ENCODE results near the gene DIRAS3.
"Not testable (repeated sequence)": the region's sequence is repeated elsewhere in the genome, so short reads cannot be mapped to it uniquely, and the experiment has no call there.

The DIRAS3 gene

DNA sequence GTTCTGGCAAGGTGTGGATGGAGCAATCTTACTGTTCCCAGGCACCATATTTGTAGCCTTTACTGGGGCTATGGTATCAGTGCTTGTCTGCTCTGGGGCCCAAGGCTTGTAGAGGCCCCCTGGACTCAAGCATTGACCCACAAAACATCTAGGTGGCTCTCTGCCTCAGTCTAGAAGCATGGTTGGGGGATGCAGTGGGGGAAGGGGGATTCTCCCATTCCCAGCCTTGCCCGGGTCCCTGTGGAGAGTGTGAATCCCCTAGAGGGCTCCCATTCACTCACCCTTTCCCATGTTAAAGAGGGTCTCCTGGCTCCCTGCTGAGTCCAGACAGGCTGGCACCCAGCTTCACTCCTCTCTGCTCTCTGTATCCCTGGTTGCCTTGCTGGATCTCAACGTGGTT lies 28.2 kb upstream of the DIRAS3 start:
- no peak for DNase-seq (ENCODE audit: low spot score)
- TF ChIP-seq, protein P1, sequence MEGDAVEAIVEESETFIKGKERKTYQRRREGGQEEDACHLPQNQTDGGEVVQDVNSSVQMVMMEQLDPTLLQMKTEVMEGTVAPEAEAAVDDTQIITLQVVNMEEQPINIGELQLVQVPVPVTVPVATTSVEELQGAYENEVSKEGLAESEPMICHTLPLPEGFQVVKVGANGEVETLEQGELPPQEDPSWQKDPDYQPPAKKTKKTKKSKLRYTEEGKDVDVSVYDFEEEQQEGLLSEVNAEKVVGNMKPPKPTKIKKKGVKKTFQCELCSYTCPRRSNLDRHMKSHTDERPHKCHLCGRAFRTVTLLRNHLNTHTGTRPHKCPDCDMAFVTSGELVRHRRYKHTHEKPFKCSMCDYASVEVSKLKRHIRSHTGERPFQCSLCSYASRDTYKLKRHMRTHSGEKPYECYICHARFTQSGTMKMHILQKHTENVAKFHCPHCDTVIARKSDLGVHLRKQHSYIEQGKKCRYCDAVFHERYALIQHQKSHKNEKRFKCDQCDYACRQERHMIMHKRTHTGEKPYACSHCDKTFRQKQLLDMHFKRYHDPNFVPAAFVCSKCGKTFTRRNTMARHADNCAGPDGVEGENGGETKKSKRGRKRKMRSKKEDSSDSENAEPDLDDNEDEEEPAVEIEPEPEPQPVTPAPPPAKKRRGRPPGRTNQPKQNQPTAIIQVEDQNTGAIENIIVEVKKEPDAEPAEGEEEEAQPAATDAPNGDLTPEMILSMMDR (IDR thresholded peaks at IDR 0.05) = no peak
- no peak overlapping the region for H3K27ac ChIP-seq
- no peak overlapping the region for H3K4me3 ChIP-seq

DNA sequence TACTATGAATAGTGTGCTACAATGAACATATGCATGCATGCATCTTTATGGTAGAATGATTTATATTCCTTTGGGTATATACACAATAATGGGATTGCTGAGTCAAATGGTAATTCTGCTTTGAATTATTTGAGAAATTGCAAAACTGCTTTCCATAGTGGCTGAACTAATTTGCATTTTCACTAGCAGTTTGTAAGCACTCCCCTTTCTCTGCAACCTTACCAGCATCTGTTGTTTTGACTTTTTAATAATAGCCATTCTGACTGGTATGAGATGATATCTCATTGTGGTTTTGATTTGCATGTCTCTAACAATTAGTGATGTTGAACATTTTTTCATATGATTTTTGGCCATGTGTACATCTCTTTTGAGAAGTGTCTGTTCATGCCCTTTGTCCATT lies 24.0 kb upstream of the DIRAS3 start:
- TF ChIP-seq, protein P1 (IDR thresholded peaks at IDR 0.05) = no peak
- DNase-seq (ENCODE audit: low spot score) = no peak
- H3K27ac ChIP-seq = no peak overlapping the region

DNA sequence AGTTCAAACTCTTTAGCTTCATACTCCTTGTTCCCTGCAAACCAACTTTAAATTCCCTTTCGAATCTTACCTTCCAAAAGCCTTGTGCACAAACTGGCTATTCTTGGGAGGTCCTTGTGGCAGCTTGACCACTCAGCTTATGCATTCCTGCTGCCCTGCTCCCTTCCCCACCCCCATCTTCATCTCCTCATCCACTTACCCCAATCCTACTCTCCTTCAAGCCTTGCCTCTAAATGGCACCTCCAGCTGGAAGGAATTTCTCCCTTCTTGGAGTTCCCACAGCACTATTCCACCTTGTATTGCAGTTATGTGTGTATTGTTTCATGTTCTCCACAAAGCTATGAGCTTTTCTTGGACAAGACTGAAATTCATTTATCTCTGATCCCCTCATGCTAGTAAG lies 15.3 kb upstream of the DIRAS3 start:
- H3K4me3 ChIP-seq = no peak overlapping the region
- no peak overlapping the region for H3K27ac ChIP-seq
- DNase-seq (ENCODE audit: low spot score) = no peak
- TF ChIP-seq, protein P1 (IDR thresholded peaks at IDR 0.05) = no peak

More for the DNA sequence above, 24.0 kb upstream of the DIRAS3 start:
- H3K4me3 ChIP-seq = no peak overlapping the region

DNA sequence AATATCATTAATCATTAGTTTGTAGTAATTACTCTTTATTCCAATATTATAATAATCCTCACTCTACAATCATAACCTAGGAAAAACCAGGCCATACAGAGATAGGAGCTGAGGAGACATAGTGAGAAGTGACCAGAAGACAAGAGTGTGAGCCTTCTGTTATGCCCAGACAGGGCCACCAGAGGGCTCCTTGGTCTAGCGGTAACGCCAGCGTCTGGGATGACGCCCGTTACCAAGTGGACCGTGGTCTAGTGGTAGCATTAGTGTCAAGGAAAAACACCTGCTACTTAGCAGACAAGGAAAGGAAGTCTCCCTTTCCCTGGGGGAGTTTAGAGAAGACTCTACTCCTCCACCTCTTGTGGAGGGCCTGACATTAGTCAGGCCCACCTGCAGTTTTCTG lies 7.6 kb upstream of the DIRAS3 start:
- not testable (repeated sequence) for H3K4me3 ChIP-seq; H3K27ac ChIP-seq; DNase-seq (ENCODE audit: low spot score)

DNA sequence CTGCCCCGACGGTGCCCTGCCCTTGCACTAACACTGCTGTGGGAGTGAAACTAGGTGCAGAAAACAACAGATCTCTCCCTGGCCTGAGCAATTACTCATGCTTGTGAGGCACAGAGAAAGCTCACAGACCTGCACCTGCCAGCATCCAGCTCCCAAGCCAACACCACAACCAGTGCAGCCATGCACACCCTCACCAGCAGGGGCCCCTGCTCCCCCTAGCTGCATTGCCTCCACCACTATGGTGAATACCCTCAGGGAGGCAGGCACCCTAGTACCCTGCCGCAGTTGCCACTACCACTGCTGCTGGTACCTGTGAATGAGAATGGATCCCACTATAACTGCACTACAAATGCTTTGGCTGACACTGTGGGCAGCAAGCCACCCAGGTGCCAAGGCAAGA lies 7.1 kb upstream of the DIRAS3 start:
- no peak for DNase-seq (ENCODE audit: low spot score)
- TF ChIP-seq, protein P1 (IDR thresholded peaks at IDR 0.05) = no peak
- Histone ChIP-seq H3K4me3 (no peak overlapping the region), H3K27ac (no peak overlapping the region)

DNA sequence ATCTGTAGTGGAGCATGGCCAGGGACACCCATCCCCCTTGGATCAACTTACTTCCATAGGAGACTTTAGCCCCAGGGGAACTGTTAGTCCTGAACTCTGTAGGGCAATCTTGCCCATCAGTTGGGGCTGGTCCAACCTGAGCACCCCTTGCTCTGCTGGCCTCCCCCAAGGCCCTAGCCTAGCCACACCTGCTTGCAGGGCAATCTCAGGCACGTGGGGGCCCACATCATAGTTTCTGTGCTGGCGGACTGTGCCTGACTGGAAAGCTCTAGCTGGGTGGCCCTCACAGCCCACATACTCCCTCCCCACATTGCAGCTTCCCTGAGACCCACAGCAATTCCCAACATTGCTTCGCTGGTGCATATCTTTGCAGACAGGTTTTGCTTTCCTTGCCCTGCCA lies 6.6 kb upstream of the DIRAS3 start:
- no peak overlapping the region for H3K27ac ChIP-seq
- no peak overlapping the region for H3K4me3 ChIP-seq
- no peak for DNase-seq (ENCODE audit: low spot score)
- TF ChIP-seq, protein P1 (IDR thresholded peaks at IDR 0.05) = no peak

DNA sequence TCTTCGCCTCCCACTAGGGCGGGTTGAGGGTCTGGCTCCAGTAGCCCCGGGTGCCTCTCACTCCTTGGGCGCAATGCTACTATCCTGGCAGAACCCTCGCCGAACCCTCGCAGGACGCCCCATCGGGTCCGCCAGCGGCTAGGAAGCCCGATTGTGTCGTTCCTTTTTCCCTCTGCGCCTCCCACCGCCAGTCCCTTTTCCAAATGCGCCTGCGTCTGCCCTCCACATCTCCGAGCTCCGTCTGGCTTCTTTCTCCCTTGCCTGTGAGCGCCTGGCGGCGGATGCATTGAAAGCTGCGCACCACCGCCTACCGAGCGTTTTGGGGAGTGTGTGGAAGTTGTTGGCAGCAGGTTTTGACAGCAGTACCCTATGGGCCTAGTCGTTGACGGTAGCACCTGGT lies 1.0 kb upstream of the DIRAS3 start:
- DNase-seq (ENCODE audit: low spot score) = peak; percentile 78
- Histone ChIP-seq H3K4me3 (peak overlapping the region; percentile 61), H3K27ac (peak overlapping the region in 1 of 2 donors; percentile 14)
- TF ChIP-seq, protein P1 (IDR thresholded peaks at IDR 0.05) = no peak

DNA sequence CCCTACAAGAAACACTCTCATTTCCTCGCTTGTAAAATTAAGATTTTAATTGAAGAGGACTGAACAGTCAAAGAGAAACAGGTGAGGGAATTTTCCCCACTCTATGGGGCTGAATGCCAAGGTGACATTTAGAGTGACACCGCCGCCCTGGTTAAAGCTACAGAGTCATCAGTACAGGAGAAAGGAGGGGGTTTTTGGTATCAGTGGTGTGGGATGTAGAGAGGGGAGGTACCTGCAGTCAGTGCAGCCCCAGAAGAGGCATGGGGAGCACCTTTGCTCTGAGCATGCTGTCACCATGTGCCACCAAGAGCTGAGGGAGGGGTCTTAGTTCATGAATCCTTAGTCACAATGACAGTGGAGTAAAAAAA lies 2.8 kb downstream of the DIRAS3 start:
- no peak for DNase-seq (ENCODE audit: low spot score)
- H3K4me3 ChIP-seq = no peak overlapping the region
- TF ChIP-seq, protein P1 (IDR thresholded peaks at IDR 0.05) = no peak
- no peak overlapping the region for H3K27ac ChIP-seq
